WI38 (cell line): ENCODE data around the gene TMEM86B.

Experiments used
- H3K4me3 ChIP-seq: 2 replicates; pipeline ENCODE4 v1.5.1; 2011; ENCODE audit warnings: low read depth, mild to moderate bottlenecking, control low read depth, low read length
- TF ChIP-seq, protein P1 (sequence below): IDR thresholded peaks from 2 replicates; pipeline ENCODE4 v1.5.1; 2012; ENCODE audit warnings: low read depth, mild to moderate bottlenecking, control low read depth, low read length

Gene TMEM86B

DNA sequence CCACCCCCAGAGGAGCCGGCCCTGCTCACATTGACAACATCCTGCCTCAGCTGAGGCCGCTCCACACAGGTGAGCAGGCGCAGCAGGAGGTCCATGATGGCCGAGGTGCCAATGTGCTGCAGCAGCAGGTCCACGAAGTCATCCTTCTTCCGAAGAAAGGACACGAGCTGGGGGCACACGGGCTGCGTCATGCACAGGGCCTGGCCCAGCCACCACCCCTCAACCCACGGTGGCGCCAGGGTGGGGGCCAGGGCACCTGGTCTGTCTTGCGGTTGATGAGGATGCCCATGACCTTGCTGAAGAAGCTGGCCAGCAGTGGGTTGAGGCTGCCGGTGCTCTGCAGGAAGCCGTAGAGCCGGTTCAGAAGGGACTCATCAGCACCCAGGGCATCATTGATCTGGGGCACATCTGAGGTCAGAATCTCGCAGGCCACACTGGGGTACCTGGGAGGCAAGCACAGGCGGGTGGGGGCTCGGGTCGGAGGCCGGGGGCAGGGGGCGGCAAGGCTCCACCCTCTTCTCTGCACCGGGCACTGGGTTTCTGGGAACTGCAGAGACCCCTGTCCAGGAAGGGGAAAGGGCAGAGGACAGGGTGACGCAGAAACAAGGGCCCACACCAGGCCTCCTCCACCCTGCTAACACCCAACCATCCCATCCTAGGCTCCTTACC is 16.8 kb upstream of the TMEM86B start:
- TF ChIP-seq, protein P1, sequence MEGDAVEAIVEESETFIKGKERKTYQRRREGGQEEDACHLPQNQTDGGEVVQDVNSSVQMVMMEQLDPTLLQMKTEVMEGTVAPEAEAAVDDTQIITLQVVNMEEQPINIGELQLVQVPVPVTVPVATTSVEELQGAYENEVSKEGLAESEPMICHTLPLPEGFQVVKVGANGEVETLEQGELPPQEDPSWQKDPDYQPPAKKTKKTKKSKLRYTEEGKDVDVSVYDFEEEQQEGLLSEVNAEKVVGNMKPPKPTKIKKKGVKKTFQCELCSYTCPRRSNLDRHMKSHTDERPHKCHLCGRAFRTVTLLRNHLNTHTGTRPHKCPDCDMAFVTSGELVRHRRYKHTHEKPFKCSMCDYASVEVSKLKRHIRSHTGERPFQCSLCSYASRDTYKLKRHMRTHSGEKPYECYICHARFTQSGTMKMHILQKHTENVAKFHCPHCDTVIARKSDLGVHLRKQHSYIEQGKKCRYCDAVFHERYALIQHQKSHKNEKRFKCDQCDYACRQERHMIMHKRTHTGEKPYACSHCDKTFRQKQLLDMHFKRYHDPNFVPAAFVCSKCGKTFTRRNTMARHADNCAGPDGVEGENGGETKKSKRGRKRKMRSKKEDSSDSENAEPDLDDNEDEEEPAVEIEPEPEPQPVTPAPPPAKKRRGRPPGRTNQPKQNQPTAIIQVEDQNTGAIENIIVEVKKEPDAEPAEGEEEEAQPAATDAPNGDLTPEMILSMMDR, result no peak
- H3K4me3 ChIP-seq, result no peak overlapping the region

DNA sequence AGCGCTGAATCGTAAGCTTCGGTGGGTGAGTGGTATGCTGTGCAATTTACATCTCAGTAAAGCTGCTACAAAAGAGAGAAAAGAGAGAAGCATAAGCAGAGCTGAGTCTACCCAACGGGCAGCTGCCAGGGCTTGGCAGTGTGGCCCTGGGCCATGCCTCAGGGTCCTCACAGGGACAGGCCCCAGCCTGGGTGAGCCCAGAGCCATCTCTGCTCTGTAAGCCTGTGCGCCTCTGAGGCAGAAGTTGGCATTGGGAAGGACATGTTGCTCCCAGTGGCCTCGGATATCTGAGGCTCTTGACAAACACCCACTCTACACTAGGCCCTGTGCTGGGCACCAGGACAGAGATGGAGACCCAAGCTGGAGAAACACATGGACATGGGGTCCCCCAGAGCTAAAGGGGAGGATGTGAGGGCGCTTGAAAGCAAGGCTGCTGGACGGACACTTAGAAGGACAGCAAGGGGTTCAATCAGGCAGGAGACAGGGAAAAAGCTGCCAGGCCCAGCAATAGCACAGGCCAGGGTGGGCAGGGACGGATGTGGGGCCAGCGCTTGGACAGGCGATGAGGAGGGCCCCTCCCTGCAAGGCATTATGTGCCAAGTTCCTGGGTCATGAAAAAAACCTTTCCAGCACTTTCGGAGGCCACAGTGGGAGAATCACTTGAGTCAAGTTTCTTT is 15.6 kb upstream of the TMEM86B start:
- no peak overlapping the region for H3K4me3 ChIP-seq
- TF ChIP-seq, protein P1, result no peak

DNA sequence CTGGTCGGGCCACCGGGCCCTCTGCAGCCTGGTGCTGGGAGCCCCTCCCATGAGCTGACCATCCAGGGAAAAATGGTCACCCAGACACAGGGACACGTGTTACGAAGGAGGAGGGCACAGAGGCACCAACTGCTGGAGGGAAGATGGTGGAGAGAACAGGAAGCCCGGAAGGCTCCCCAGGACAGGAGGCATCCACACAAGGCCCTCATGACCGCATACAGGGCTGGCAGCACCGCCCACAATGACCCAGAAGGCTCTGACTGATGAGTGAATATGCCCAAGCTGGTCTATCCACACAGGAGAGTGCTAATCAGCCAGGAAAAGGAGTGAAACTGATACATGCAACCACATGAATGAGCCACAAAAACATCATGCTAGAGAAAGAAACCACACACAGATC is 14.0 kb upstream of the TMEM86B start:
- H3K4me3 ChIP-seq, result no peak overlapping the region
- TF ChIP-seq, protein P1, result no peak

DNA sequence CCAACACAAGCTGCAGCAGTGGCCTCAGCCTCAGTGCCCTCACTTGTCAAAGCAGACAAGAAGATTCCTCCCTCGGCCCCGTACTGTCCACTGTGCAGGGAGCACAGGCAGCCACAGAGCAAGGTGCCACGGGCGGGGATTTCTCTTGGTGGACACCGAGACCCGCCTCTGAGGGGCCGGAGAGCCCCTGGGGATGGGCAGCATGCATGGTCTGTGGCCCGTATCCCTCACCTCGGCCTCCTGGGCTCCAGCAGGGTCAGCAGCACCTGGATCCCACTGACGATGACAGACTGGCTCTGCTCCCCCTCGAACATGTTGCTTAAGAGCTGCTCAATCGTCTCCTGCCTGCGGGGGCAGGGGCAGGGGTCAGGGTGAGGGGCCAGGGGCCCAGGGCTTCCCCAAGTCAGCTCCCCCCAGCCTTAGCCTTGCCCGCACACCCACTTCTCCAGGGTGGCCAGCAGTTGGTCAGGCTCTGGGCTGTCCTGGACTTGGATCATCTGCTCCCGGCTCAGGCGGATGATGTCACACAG is 13.4 kb upstream of the TMEM86B start:
- TF ChIP-seq, protein P1, result no peak
- no peak overlapping the region for H3K4me3 ChIP-seq

DNA sequence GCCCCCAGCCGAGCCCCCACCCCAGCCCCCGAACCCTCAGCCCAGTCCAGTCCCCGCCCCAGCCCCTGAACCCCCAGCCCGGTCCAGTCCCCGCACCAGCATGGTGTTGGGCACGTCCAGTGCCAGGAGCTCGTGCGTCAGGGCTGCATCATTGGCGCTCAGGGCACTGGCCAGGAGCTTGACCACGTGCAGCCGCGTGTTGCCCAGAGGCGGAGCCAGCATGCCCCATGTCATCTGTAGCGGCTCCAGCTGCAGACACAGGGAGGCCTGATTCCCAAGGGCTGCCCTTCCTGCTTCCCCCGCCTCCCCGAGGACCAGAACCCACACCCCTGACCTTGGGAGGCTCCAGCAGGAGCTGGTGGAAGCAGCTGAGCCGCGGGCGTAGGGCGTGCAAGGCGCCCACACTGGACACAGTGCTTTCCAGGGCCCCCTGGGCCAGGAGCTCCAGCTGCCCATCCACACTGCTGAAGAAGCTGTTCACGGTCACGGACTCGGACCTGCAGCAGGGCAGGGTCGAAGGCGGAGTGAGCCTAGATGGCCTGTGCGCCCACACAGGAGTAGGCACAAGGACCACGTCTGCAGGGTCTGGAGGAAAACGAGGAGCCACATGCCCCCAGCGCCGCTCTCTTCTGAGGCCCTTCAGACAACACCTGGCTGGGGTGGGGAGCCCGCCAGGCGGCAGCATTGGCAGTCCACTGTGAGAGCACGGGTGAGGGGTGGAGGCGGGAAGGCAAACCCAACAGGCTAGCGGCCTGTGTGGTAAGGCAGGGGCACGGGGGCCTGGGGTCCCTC is 12.8 kb upstream of the TMEM86B start:
- H3K4me3 ChIP-seq, result no peak overlapping the region
- TF ChIP-seq, protein P1, result no peak

DNA sequence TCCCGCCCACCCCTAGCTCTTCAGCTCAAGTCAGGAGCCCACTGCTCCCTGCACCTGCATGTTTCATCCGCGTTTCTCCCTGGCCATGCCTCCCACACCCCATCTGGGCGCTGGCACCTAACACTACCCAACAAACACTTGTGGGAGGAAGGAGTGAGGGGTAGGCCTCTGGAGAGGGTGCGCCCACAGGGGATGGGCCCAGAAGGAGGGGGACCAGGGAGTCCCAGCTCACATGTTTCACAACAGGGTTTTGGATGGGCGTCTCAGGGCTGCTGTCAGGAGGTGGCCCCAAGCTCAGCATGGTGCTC is 12.1 kb upstream of the TMEM86B start:
- TF ChIP-seq, protein P1, result no peak
- H3K4me3 ChIP-seq, result no peak overlapping the region

DNA sequence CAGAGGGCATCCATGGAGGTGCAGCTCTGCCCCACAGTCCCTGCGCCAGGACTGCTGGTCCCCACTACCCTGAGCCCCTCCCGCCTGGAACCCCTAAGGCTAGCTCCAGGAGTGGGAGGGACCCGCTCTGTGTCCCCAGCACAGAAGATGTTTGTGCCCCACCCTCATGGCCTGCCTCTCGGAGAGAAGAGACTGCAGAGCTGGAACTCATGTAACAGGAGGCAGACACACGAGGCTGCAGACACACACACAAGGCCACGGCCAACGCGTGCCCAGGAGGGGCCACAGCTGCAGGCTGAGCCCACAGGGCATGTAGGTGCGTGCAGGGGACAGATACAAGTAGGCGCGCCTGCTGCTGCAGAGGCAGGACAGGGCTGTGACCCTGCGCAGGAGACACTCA is 10.4 kb upstream of the TMEM86B start:
- TF ChIP-seq, protein P1, result no peak
- H3K4me3 ChIP-seq, result no peak overlapping the region
